Lower leg skin (tissue), 3 donors: Measurements from ENCODE around the gene MFN1.

Experiments used
- CTCF ChIP-seq, 3 donors: fragments of 450-650 bp; IDR thresholded peaks; one replicate each; pipeline ENCODE4 v1.5.1; 2016; ENCODE audit warnings: antibody characterized with exemption in 3 of 3, mild to moderate bottlenecking in 3 of 3, moderate library complexity in 2 of 3
- POLR2A ChIP-seq, 2 donors: fragments of 450-650 bp; IDR thresholded peaks; one replicate each; pipeline ENCODE4 v1.6.1; 2016 to 2017; ENCODE audit warnings: antibody characterized with exemption in 2 of 2, mild to moderate bottlenecking in 1 of 2, moderate library complexity in 1 of 2

- TF ChIP-seq CTCF (IDR thresholded peaks at IDR 0.05) (no peak), POLR2A (IDR thresholded peaks at IDR 0.05) (no peak)
Measured at GRCh38 chr3:179414804-179415203, 67.3 kb downstream of the MFN1 start.
